Stimulated activated effector memory CD8-positive, alpha-beta T cell treated with anti-CD3 and anti-CD28 coated beads, Interleukin-12 subunit alpha, Interleukin-12 subunit beta, amount 100 ng/mL, for 72 hours (primary cell): ENCODE measurements around the gene TPO.

ENCODE experiments used
- ATAC-seq: fragments of 150-1000 bp; cut with Tn5 transposase; 2 replicates; pipeline ENCODE4 v1.10.0; 2021
- DNase-seq, 2 donors: peaks; one replicate each; pipeline ENCODE4 v3.0.0; 2021 to 2022; ENCODE audit warnings: low spot score in 2 of 2
- H3K27ac Mint-ChIP-seq: one replicate; pipeline ENCODE4 v1.8.0; 2022; ENCODE audit warnings: mild to moderate bottlenecking, mixed read lengths
- H3K36me3 Mint-ChIP-seq: one replicate; pipeline ENCODE4 v1.8.0; 2022; ENCODE audit warnings: mild to moderate bottlenecking, mixed read lengths
- H3K4me1 Mint-ChIP-seq: one replicate; pipeline ENCODE4 v1.8.0; 2022; ENCODE audit warnings: mixed read lengths
- H3K4me3 Mint-ChIP-seq: one replicate; pipeline ENCODE4 v1.8.0; 2022; ENCODE audit warnings: mild to moderate bottlenecking, mixed read lengths
- H3K9me3 Mint-ChIP-seq: one replicate; pipeline ENCODE4 v1.8.0; 2022; ENCODE audit warnings: mixed read lengths

The TPO gene

DNA sequence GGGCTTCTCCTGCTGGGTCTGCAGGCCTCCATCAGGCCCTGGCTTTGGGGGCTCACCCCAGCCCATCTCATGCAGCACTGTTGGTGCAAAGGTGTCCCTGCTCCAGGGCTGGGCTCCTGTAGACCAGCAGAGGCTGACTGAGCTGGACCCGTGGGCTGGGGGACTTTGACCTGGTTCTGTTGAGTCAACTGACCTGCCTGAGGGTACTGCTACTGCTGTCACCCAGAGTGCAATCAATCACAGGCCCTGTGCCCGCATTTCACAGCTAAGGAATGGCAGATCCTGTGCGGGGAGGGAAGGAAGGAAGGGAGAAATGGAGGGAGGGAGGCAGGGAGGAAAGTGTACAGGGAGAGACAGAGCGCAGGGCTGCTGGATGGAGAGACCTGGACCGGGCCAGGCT is 136.8 kb downstream of the TPO start:
- H3K27ac Mint-ChIP-seq, result no peak overlapping the region
- no peaks in the 10 kb centered on the region for H3K4me1 Mint-ChIP-seq
- no peak for ATAC-seq
- no peaks in the 10 kb centered on the region for H3K9me3 Mint-ChIP-seq
- H3K4me3 Mint-ChIP-seq, result no peak overlapping the region
- no peak for DNase-seq
- no peaks in the 10 kb centered on the region for H3K36me3 Mint-ChIP-seq

GRCh38 chr2:1550658-1551316 is 137.5 kb downstream of the TPO start:
- Mint-ChIP-seq H3K9me3 (no peaks in the 10 kb centered on the region), H3K4me3 (no peak overlapping the region), H3K4me1 (no peaks in the 10 kb centered on the region), H3K27ac (no peak overlapping the region), H3K36me3 (no peaks in the 10 kb centered on the region)
- peak; percentile 45 to 66 for DNase-seq
- peak; percentile 63 for ATAC-seq

GRCh38 chr2:1551905-1552304 is 138.6 kb downstream of the TPO start:
- H3K9me3 Mint-ChIP-seq, result no peaks in the 10 kb centered on the region
- no peaks in the 10 kb centered on the region for H3K4me1 Mint-ChIP-seq
- no peaks in the 10 kb centered on the region for H3K36me3 Mint-ChIP-seq
- H3K4me3 Mint-ChIP-seq, result no peak overlapping the region
- H3K27ac Mint-ChIP-seq, result no peak overlapping the region
- DNase-seq (no peak), ATAC-seq (no peak)

- H3K4me3 Mint-ChIP-seq, result no peak overlapping the region
- no peaks in the 10 kb centered on the region for H3K4me1 Mint-ChIP-seq
- H3K36me3 Mint-ChIP-seq, result no peaks in the 10 kb centered on the region
- H3K9me3 Mint-ChIP-seq, result no peaks in the 10 kb centered on the region
- no peak for DNase-seq
- no peak overlapping the region for H3K27ac Mint-ChIP-seq
- no peak for ATAC-seq
These were observed 139.3 kb downstream of the TPO start for GRCh38 chr2:1552611-1553010.

- no peaks in the 10 kb centered on the region for H3K36me3 Mint-ChIP-seq
- H3K9me3 Mint-ChIP-seq, result no peaks in the 10 kb centered on the region
- no peak overlapping the region for H3K4me3 Mint-ChIP-seq
- DNase-seq, result no peak
- no peak for ATAC-seq
- H3K27ac Mint-ChIP-seq, result no peak overlapping the region
- H3K4me1 Mint-ChIP-seq, result no peaks in the 10 kb centered on the region
These were observed 140.5 kb downstream of the TPO start for GRCh38 chr2:1553671-1554295.

GRCh38 chr2:1556286-1556685 is 143.0 kb downstream of the TPO start:
- H3K36me3 Mint-ChIP-seq, result no peaks in the 10 kb centered on the region
- no peaks in the 10 kb centered on the region for H3K4me1 Mint-ChIP-seq
- H3K4me3 Mint-ChIP-seq, result no peak overlapping the region
- ATAC-seq (no peak), DNase-seq (no peak)
- H3K9me3 Mint-ChIP-seq, result no peaks in the 10 kb centered on the region
- H3K27ac Mint-ChIP-seq, result no peak overlapping the region

DNA sequence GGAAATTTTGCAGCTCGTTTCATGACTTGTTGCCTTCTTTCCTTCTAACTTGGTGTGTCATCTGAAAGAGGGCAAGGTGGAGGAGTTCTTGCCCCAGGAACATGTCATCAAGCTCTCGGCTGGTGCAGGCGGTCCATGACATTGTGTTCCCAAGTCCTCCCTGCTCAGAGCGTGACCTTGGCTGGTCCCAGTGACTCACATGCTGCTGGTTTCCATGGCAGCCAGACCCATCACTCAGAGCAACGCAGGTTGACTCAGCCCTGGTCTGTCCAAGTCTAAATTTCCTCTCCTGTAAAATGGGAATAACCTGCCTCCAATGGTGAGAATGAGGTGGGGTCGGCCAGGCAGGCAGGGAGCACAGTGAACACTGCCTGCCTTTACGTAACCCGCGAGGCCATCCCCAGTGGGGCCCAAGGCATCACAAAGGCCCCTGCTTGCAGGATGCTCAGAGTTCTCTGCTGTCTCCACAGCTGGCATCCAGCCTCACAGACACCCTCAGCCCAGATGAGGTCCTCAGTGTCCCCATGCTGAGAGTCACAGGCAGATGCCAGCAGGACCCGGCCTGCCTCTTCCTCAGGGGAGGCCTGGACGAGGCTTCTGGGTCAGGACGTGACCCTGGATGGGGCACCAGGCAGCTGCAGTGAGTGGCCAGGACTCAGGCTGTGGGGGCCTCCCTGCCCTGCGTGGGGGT is 143.7 kb downstream of the TPO start:
- ATAC-seq, result no peak

GRCh38 chr2:1557467-1557820 is 144.2 kb downstream of the TPO start:
- no peaks in the 10 kb centered on the region for H3K9me3 Mint-ChIP-seq
- H3K4me1 Mint-ChIP-seq, result no peaks in the 10 kb centered on the region
- DNase-seq (no peak), ATAC-seq (no peak)
- no peaks in the 10 kb centered on the region for H3K36me3 Mint-ChIP-seq
- no peak overlapping the region for H3K4me3 Mint-ChIP-seq
- H3K27ac Mint-ChIP-seq, result no peak overlapping the region

More for the DNA sequence above, 143.7 kb downstream of the TPO start:
- Mint-ChIP-seq H3K4me1 (no peaks in the 10 kb centered on the region), H3K36me3 (no peaks in the 10 kb centered on the region), H3K27ac (no peak overlapping the region), H3K9me3 (no peaks in the 10 kb centered on the region), H3K4me3 (no peak overlapping the region)
- no peak for DNase-seq

DNA sequence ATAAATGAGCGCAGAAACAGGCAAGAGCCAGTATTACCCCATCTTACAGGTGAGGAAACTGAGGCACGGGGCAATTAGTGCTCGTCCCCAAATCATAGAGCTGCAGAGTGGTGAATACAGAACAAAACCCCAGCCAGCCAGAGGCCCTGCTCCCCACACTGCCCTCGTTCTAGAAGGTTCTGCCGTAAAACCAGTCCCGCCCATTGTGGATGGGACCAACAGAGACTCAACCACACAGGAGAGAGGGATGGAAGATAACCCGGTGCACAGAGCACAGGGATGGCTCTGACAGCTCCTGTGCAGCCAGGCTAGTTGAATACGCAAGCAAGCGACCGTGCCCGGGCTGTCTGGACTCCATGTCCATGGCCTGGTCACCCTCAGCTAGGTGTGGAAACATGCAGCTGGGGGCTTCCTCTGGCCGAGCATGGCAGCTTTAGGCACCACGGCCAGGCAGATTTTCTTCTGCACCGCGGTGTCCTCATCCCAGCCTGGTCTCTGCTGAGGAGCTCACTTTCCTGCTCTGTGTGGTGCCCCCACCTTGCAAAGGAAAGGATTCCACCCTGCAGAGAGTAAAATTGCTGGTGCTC is 146.4 kb downstream of the TPO start:
- H3K36me3 Mint-ChIP-seq, result no peaks in the 10 kb centered on the region
- no peak overlapping the region for H3K27ac Mint-ChIP-seq
- H3K4me1 Mint-ChIP-seq, result no peaks in the 10 kb centered on the region
- ATAC-seq, result no peak
- no peaks in the 10 kb centered on the region for H3K9me3 Mint-ChIP-seq
- no peak overlapping the region for H3K4me3 Mint-ChIP-seq
- DNase-seq, result no peak

- no peaks in the 10 kb centered on the region for H3K9me3 Mint-ChIP-seq
- H3K36me3 Mint-ChIP-seq, result no peaks in the 10 kb centered on the region
- no peak overlapping the region for H3K4me3 Mint-ChIP-seq
- no peaks in the 10 kb centered on the region for H3K4me1 Mint-ChIP-seq
- H3K27ac Mint-ChIP-seq, result no peak overlapping the region
- ATAC-seq (no peak), DNase-seq (no peak)
These were observed 148.0 kb downstream of the TPO start for GRCh38 chr2:1561259-1561658.

DNA sequence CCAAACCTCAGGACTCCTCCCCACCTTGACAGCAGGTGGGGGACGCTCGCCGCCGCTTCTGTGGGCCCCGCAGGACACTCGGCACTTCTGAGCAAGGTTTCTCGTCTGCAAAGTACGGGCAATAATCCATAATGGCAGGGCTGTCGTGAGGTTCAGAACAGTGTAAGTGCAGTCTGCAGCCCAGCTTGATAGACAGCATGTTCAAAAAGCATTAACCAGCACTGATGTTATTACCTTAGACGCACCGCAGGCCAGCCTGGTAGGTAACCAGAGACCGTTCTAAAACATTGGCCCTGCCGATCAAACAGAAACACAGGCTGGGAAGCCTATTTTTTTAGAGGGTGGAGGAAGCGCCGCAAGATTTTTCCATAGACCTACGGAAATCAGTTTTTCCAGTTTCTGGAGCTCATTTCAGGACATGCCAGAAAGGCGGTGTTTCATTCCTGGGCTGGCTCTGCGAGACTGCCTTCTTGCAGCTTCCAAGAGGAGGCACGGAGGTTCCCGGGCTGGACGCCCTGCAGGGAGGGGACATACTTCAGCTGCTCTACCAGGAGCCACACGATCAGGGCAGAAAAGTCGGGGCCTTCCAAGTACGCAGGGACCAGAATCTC is 148.7 kb downstream of the TPO start:
- no peaks in the 10 kb centered on the region for H3K9me3 Mint-ChIP-seq
- H3K27ac Mint-ChIP-seq, result no peak overlapping the region
- no peak overlapping the region for H3K4me3 Mint-ChIP-seq
- no peak for DNase-seq
- H3K36me3 Mint-ChIP-seq, result no peaks in the 10 kb centered on the region
- no peaks in the 10 kb centered on the region for H3K4me1 Mint-ChIP-seq
- ATAC-seq, result no peak

DNA sequence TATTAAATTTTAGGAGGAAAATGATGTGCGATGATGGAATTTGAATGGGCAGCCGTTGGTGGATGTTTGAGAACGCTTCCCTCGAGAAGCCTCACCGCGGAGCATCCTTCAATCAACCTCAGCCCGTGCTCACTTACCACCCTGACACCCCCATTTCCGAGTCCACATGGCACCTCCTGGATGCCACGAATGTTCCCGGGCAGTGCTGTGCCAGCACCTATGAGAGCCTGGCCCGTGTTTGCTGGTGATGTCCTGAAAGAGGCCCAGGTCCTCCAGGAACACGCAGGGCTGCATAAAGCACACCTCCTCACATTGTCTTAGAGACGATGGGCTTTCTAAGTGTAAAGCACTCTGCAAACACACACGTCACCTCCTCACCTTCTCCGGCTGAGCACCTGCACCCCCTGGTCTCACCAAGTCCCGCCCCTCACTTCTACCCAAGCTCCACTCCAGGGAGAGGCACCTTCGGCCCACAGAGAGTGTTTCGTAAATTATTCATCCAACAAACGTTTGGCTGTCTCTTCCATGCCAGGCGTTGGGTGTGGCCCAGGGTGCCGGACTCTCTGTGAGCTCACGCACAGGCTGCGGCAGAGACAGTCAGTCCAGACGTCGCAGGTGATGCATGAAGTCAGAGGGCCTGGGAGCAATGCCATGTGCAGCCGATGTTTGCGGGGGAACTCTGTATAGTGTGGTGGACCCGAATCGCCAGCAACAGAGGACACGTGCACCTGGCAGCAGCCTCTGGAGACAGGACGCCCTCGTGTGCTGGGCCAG is 150.0 kb downstream of the TPO start:
- DNase-seq, result no peak
- peaks cover 3% of the 10 kb centered on the region for H3K9me3 Mint-ChIP-seq
- H3K4me1 Mint-ChIP-seq, result no peaks in the 10 kb centered on the region
- H3K27ac Mint-ChIP-seq, result no peak overlapping the region
- ATAC-seq, result no peak
- H3K4me3 Mint-ChIP-seq, result no peak overlapping the region
- no peaks in the 10 kb centered on the region for H3K36me3 Mint-ChIP-seq

- no peak overlapping the region for H3K4me3 Mint-ChIP-seq
- DNase-seq (no peak), ATAC-seq (no peak)
- no peaks in the 10 kb centered on the region for H3K36me3 Mint-ChIP-seq
- H3K4me1 Mint-ChIP-seq, result no peaks in the 10 kb centered on the region
- peaks cover 3% of the 10 kb centered on the region for H3K9me3 Mint-ChIP-seq
- no peak overlapping the region for H3K27ac Mint-ChIP-seq
These were observed 151.0 kb downstream of the TPO start for GRCh38 chr2:1563943-1564891.
